IMR-90 (cell line): ENCODE data around the gene KIF1A.
"Not testable (repeated sequence)": the region's sequence is repeated elsewhere in the genome, so short reads cannot be mapped to it uniquely, and the experiment has no call there.

Source experiments
- TF ChIP-seq, protein P1 (sequence below): fragments of 150-350 bp; IDR thresholded peaks from 2 replicates; pipeline ENCODE4 v1.6.1; 2016; ENCODE audit warnings: low read depth, mild to moderate bottlenecking, low read length, moderate library complexity, borderline replicate concordance
- TF ChIP-seq, protein P2 (sequence below): conservative IDR thresholded peaks from 2 replicates; pipeline ENCODE4 v1.5.1; 2012; ENCODE audit warnings: mild to moderate bottlenecking, low read depth, low read length, improper control_type of control experiment

DNA sequence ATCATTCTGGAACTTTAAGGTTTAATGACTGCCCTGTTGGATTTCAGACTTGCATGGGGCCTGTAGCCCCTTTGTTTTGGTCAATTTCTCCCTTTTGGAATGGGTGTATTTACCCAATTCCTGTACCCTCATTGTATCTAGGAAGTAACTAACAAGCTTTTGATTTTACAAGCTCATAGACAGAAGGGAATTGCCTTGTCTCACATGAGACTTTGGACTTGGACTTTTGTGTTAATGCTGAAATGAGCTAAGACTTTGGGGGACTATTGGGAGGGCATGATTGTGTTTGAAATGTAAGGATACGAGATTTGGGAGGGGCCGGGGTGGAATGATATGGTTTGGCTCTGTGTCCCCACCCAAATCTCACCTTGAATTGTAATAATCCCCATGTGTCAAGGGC is 26.3 kb upstream of the KIF1A start:
- TF ChIP-seq, protein P1, sequence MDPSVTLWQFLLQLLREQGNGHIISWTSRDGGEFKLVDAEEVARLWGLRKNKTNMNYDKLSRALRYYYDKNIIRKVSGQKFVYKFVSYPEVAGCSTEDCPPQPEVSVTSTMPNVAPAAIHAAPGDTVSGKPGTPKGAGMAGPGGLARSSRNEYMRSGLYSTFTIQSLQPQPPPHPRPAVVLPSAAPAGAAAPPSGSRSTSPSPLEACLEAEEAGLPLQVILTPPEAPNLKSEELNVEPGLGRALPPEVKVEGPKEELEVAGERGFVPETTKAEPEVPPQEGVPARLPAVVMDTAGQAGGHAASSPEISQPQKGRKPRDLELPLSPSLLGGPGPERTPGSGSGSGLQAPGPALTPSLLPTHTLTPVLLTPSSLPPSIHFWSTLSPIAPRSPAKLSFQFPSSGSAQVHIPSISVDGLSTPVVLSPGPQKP: not testable (repeated sequence)
- TF ChIP-seq, protein P2, sequence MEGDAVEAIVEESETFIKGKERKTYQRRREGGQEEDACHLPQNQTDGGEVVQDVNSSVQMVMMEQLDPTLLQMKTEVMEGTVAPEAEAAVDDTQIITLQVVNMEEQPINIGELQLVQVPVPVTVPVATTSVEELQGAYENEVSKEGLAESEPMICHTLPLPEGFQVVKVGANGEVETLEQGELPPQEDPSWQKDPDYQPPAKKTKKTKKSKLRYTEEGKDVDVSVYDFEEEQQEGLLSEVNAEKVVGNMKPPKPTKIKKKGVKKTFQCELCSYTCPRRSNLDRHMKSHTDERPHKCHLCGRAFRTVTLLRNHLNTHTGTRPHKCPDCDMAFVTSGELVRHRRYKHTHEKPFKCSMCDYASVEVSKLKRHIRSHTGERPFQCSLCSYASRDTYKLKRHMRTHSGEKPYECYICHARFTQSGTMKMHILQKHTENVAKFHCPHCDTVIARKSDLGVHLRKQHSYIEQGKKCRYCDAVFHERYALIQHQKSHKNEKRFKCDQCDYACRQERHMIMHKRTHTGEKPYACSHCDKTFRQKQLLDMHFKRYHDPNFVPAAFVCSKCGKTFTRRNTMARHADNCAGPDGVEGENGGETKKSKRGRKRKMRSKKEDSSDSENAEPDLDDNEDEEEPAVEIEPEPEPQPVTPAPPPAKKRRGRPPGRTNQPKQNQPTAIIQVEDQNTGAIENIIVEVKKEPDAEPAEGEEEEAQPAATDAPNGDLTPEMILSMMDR: not testable (repeated sequence)
